IMR-90 (cell line): Measurements from ENCODE around the gene ZNF23. TPM values are rescaled to one million over a fixed set of nuclear protein-coding genes. Genes with fewer than 3 reads are reported as not detected.

ENCODE experiments used
- ATAC-seq: fragments of 200-7000 bp; cut with Tn5 transposase; 2 replicates; pipeline ENCODE4 v1.9.1; 2020; ENCODE audit warnings: low read depth, mild to moderate bottlenecking, moderate library complexity
- BruUV-seq: library from RNA; stranded (reverse); fragments of 400-500 nt; replicated peaks from 2 replicates; lab custom pipeline; 2021; lab: Mats Ljungman, UMichigan
- CTCF ChIA-PET: fragments of 300-600 bp; formaldehyde crosslinking; extraction: SDS; loops from one replicate; lab custom pipeline; 2021; ENCODE audit warnings: antibody characterized with exemption; lab: Yijun Ruan, JAX
- POLR2A ChIA-PET: fragments of 300-600 bp; sonication (Branson Sonifier 250); formaldehyde crosslinking; loops from one replicate; lab custom pipeline; 2022; ENCODE audit warnings: antibody characterized with exemption; ENCODE audit not compliant: unreplicated experiment; lab: Charles Lee
- DNase-seq: peaks from one replicate; pipeline ENCODE4 v3.0.0; 2013
- H2AFZ ChIP-seq: replicated peaks from 2 replicates; pipeline ENCODE3; 2013; ENCODE audit warnings: low read length, mild to moderate bottlenecking; ENCODE audit not compliant: poor library complexity
- H2AK5ac ChIP-seq: 2 replicates; pipeline ENCODE4 v1.6.1; 2013; ENCODE audit warnings: low read depth, low read length, inconsistent platforms
- H2AK9ac ChIP-seq: replicated peaks from 2 replicates; pipeline ENCODE3; 2013; ENCODE audit warnings: mild to moderate bottlenecking, low read depth, low read length, moderate library complexity; ENCODE audit not compliant: poor library complexity
- H2BK120ac ChIP-seq: 2 replicates; pipeline ENCODE4 v1.6.1; 2013; ENCODE audit warnings: low read depth, low read length, inconsistent platforms
- H2BK15ac ChIP-seq: 3 replicates; pipeline ENCODE4 v1.6.1; 2013; ENCODE audit warnings: low read depth, low read length, inconsistent platforms
- H2BK20ac ChIP-seq: 2 replicates; pipeline ENCODE4 v1.6.1; 2013; ENCODE audit warnings: low read depth, mild to moderate bottlenecking, inconsistent platforms, low read length, moderate library complexity
- H2BK5ac ChIP-seq: 2 replicates; pipeline ENCODE4 v1.6.1; 2013; ENCODE audit warnings: mild to moderate bottlenecking, low read depth, low read length, inconsistent platforms; ENCODE audit not compliant: poor library complexity, severe bottlenecking
- H3K14ac ChIP-seq: replicated peaks from 2 replicates; pipeline ENCODE4 v1.6.1; 2013; ENCODE audit warnings: low read depth, low read length, inconsistent platforms
- H3K18ac ChIP-seq: 2 replicates; pipeline ENCODE4 v1.6.1; 2013; ENCODE audit warnings: low read depth, low read length, control low read depth
- H3K23ac ChIP-seq: 2 replicates; pipeline ENCODE4 v1.6.1; 2013; ENCODE audit warnings: low read depth, low read length, inconsistent platforms
- H3K27ac ChIP-seq: 2 replicates; pipeline ENCODE4 v1.5.1; 2013; ENCODE audit warnings: mild to moderate bottlenecking, control low read depth, low read length; ENCODE audit not compliant: insufficient read depth
- H3K27me3 ChIP-seq: 2 replicates; pipeline ENCODE4 v1.6.1; 2013; ENCODE audit warnings: low read length; ENCODE audit not compliant: control insufficient read depth, insufficient read depth
- H3K36me3 ChIP-seq: 2 replicates; pipeline ENCODE4 v1.6.1; 2013; ENCODE audit warnings: low read length, mixed read lengths; ENCODE audit not compliant: control insufficient read depth, insufficient read depth
- H3K4ac ChIP-seq: 2 replicates; pipeline ENCODE4 v1.6.1; 2013; ENCODE audit warnings: low read depth, low read length, inconsistent platforms
- H3K4me1 ChIP-seq: 2 replicates; pipeline ENCODE4 v1.6.1; 2013; ENCODE audit warnings: low read length, mixed read lengths; ENCODE audit not compliant: control insufficient read depth, insufficient read depth
- H3K4me2 ChIP-seq: 2 replicates; pipeline ENCODE4 v1.6.1; 2013; ENCODE audit warnings: low read depth, mild to moderate bottlenecking, control low read depth, low read length, moderate library complexity
- H3K4me3 ChIP-seq: 2 replicates; pipeline ENCODE4 v1.5.1; 2013; ENCODE audit warnings: low read depth, mild to moderate bottlenecking, control low read depth, low read length, moderate library complexity; ENCODE audit not compliant: insufficient read depth
- H3K56ac ChIP-seq: 2 replicates; pipeline ENCODE4 v1.6.1; 2013; ENCODE audit warnings: low read length, inconsistent platforms; ENCODE audit not compliant: insufficient read depth; ENCODE audit errors: extremely low read depth
- H3K79me1 ChIP-seq, 2 experiments: 2 replicates each; pipeline ENCODE4 v1.6.1; 2013; ENCODE audit warnings: low read length in 2 of 2, inconsistent platforms in 1 of 2, low read depth in 1 of 2
- H3K9ac ChIP-seq: 2 replicates; pipeline ENCODE4 v1.6.1; 2013; ENCODE audit warnings: low read depth, low read length, control low read depth
- H3K9me1 ChIP-seq: 2 replicates; pipeline ENCODE4 v1.6.1; 2013; ENCODE audit warnings: low read length, inconsistent platforms; ENCODE audit not compliant: insufficient read depth
- H3K9me3 ChIP-seq: 2 replicates; pipeline ENCODE4 v1.6.1; 2013; ENCODE audit warnings: low read length; ENCODE audit not compliant: control insufficient read depth, insufficient read depth
- H4K20me1 ChIP-seq: 2 replicates; pipeline ENCODE4 v1.6.1; 2013; ENCODE audit warnings: low read length, inconsistent platforms; ENCODE audit not compliant: insufficient read depth
- H4K5ac ChIP-seq: 2 replicates; pipeline ENCODE4 v1.6.1; 2013; ENCODE audit warnings: mild to moderate bottlenecking, low read depth, low read length, control low read depth
- H4K8ac ChIP-seq, 2 experiments: 2 replicates each; pipeline ENCODE4 v1.6.1; 2013; ENCODE audit warnings: low read depth in 2 of 2, low read length in 2 of 2, control low read depth in 1 of 2, inconsistent platforms in 1 of 2
- H4K91ac ChIP-seq: 2 replicates; pipeline ENCODE4 v1.6.1; 2013; ENCODE audit warnings: low read depth, low read length, inconsistent platforms; ENCODE audit not compliant: insufficient read depth
- BHLHE40 ChIP-seq: fragments of 150-350 bp; IDR thresholded peaks from 2 replicates; pipeline ENCODE4 v1.6.1; 2016; ENCODE audit warnings: mild to moderate bottlenecking, low read depth, low read length
- CHD1 ChIP-seq: IDR thresholded peaks from 2 replicates; pipeline ENCODE4 v1.6.1; 2012; ENCODE audit warnings: low read depth, low read length, improper control_type of control experiment
- CTCF ChIP-seq: conservative IDR thresholded peaks from 2 replicates; pipeline ENCODE4 v1.5.1; 2012; ENCODE audit warnings: mild to moderate bottlenecking, low read depth, low read length, improper control_type of control experiment
- ELK1 ChIP-seq: fragments of 150-350 bp; IDR thresholded peaks from 2 replicates; pipeline ENCODE4 v1.6.1; 2016; ENCODE audit warnings: low read depth, mild to moderate bottlenecking, low read length, moderate library complexity, borderline replicate concordance
- MAZ ChIP-seq: IDR thresholded peaks from 2 replicates; pipeline ENCODE4 v1.6.1; 2012; ENCODE audit warnings: low read depth, mild to moderate bottlenecking, low read length, improper control_type of control experiment, moderate library complexity, borderline replicate concordance
- MXI1 ChIP-seq: IDR thresholded peaks from 2 replicates; pipeline ENCODE4 v1.6.1; 2012; ENCODE audit warnings: low read depth, mild to moderate bottlenecking, low read length, moderate library complexity, borderline replicate concordance
- NFE2L2 ChIP-seq: fragments of 150-350 bp; IDR thresholded peaks from 2 replicates; pipeline ENCODE4 v1.6.1; 2016; ENCODE audit warnings: low read depth, mild to moderate bottlenecking, low read length
- POLR2A ChIP-seq: IDR thresholded peaks from 2 replicates; pipeline ENCODE4 v1.6.1; 2012; ENCODE audit warnings: mild to moderate bottlenecking, low read depth, low read length
- RCOR1 ChIP-seq: IDR thresholded peaks from 2 replicates; pipeline ENCODE4 v1.6.1; 2012; ENCODE audit warnings: mild to moderate bottlenecking, low read length, improper control_type of control experiment; ENCODE audit not compliant: insufficient replicate concordance
- SMC3 ChIP-seq: fragments of 150-350 bp; IDR thresholded peaks from 2 replicates; pipeline ENCODE4 v1.6.1; 2016; ENCODE audit warnings: low read depth, mild to moderate bottlenecking, antibody characterized with exemption, low read length, moderate library complexity
- USF2 ChIP-seq: fragments of 150-350 bp; IDR thresholded peaks from 2 replicates; pipeline ENCODE4 v1.6.1; 2017; ENCODE audit warnings: mild to moderate bottlenecking, antibody characterized with exemption, low read length, low read depth
- WGBS, 2 experiments: methylation state at CpG; one replicate each; pipeline versions ENCODE4 v1.1.5 to v1.1.7; 2013; ENCODE audit warnings: missing lambda C conversion rate in 2 of 2; ENCODE audit not compliant: insufficient read length in 1 of 2; ENCODE audit errors: extremely low coverage in 2 of 2; 5-methylcytosine and 5-hydroxymethylcytosine counted together
- dilution Hi-C: fragments of 300-500 bp; cut with HindIII; formaldehyde crosslinking; loops from one replicate; pipeline ENCODE4 v1.14.3; 2018; ENCODE audit warnings: low sequenced_read_pairs; ENCODE audit not compliant: unreplicated experiment
- in situ Hi-C: fragments of 300-500 bp; cut with MboI; formaldehyde crosslinking; loops from 3 replicates; pipeline ENCODE4 v1.14.3; 2019; ENCODE audit warnings: low sequenced_read_pairs, inconsistent platforms, mixed read lengths
- intact Hi-C: fragments of 100-400 bp; cut with micrococcal nuclease; formaldehyde crosslinking; loops from 2 replicates; pipeline ENCODE4 v1.10.0; 2022
- polyA plus RNA-seq, 3 experiments: library from polyadenylated mRNA; depleted of rRNA; stranded (reverse); fragments of >200 nt; gene quantifications; 2 replicates each; pipeline ENCODE4 v1.2.3, GENCODE V29; 2012; ENCODE audit warnings: low replicate concordance in 1 of 3
- total RNA-seq: library from RNA; depleted of rRNA; stranded (reverse); fragments of >200 nt; gene quantifications from 2 replicates; pipeline ENCODE4 v1.2.3, GENCODE V29; 2012

ZNF23 gene
- total and polyA plus RNA-seq, 2 of the 4 experiments (the other 2 are of a cell fraction): 7.5 to 8.8 TPM

GRCh38 chr16:71480956-71481355, 18.9 kb upstream of the ZNF23 start:
- DNase-seq: no peak
- no TSS peak for BruUV-seq
- dilution Hi-C loops: no loop called here
- no peak overlapping the region for H4K91ac ChIP-seq
- no peak overlapping the region for H2AFZ ChIP-seq
- H4K5ac ChIP-seq: no peak overlapping the region
- no peak for TF ChIP-seq CTCF
- TF ChIP-seq POLR2A: no peak
- TF ChIP-seq BHLHE40: no peak
- no peak for TF ChIP-seq NFE2L2
- no peak for TF ChIP-seq RCOR1
- no peak for TF ChIP-seq USF2
- TF ChIP-seq ELK1: no peak
- TF ChIP-seq CHD1: no peak
- no peak for TF ChIP-seq MXI1
- no peak for TF ChIP-seq MAZ
- TF ChIP-seq SMC3: no peak
- H3K4me1 ChIP-seq: no peaks in the 10 kb centered on the region
- H2AK9ac ChIP-seq: no peak overlapping the region
- peaks cover under 1% of the 10 kb centered on the region for H3K9me3 ChIP-seq
- H4K8ac ChIP-seq: no peak overlapping the region
- H3K27me3 ChIP-seq: no peaks in the 10 kb centered on the region
- ChIA-PET POLR2A (no interaction called here), CTCF (no interaction called here)
- H2BK120ac ChIP-seq: no peak overlapping the region
- H3K56ac ChIP-seq: no peak overlapping the region
- H3K4me3 ChIP-seq: no peak overlapping the region
- ATAC-seq: no peak
- no peak overlapping the region for H2BK20ac ChIP-seq
- H4K20me1 ChIP-seq: no peaks in the 10 kb centered on the region
- intact Hi-C loops: no loop called here
- no peak overlapping the region for H2BK5ac ChIP-seq
- H3K9me1 ChIP-seq: 0 out of 2 replicates have a peak, but pooled peaks cover 2% of the 10 kb centered on the region
- H3K23ac ChIP-seq: no peak overlapping the region
- no peak overlapping the region for H2AK5ac ChIP-seq
- in situ Hi-C loops: loop anchor here (25.0 kb wide), 1 partner anchor 694 kb away; no protein-coding TSS in a partner anchor
- H3K27ac ChIP-seq: no peak overlapping the region
- no peak overlapping the region for H3K4ac ChIP-seq
- H3K79me1 ChIP-seq: peaks cover 6 to 7% of the 10 kb centered on the region in 2 experiments; a peak in 3 of 4 replicates
- H3K9ac ChIP-seq: no peak overlapping the region
- H3K14ac ChIP-seq: no peak overlapping the region
- H3K4me2 ChIP-seq: no peak overlapping the region
- peaks cover 15% of the 10 kb centered on the region for H3K36me3 ChIP-seq
- no peak overlapping the region for H2BK15ac ChIP-seq
- no peak overlapping the region for H3K18ac ChIP-seq
- no CpG with 5 or more reads among the region's 2 CpGs for WGBS, 2 experiments
